HepG2 (cell line): Measurements from ENCODE around the gene PDGFA. TPM values are rescaled to one million over a fixed set of nuclear protein-coding genes. Genes with fewer than 3 reads are reported as not detected.

ENCODE experiments used
- AGO2 ChIP-seq: fragments of 200-400 bp; formaldehyde crosslinking; optimal IDR thresholded peaks from 2 replicates; pipeline ENCODE3; 2017; ENCODE audit warnings: mild to moderate bottlenecking, low read depth, low read length, moderate library complexity
- AHR ChIP-seq: IDR thresholded peaks from 2 replicates; pipeline ENCODE4 v1.6.1; 2018; ENCODE audit warnings: missing genetic modification reagents, missing compliant biosample characterization
- ARNTL ChIP-seq: sonication (generic); formaldehyde crosslinking; IDR thresholded peaks from 2 replicates; pipeline ENCODE4 v1.4.0; 2020; ENCODE audit warnings: mild to moderate bottlenecking, missing genetic modification reagents
- ELF1 ChIP-seq: sonication (generic); formaldehyde crosslinking; IDR thresholded peaks from 2 replicates; pipeline ENCODE4 v1.4.0; 2020; ENCODE audit warnings: missing genetic modification reagents
- JUND ChIP-seq: sonication (generic); formaldehyde crosslinking; IDR thresholded peaks from 2 replicates; pipeline ENCODE4 v1.8.0; 2022; ENCODE audit warnings: mild to moderate bottlenecking, missing genetic modification reagents
- KDM1A ChIP-seq: IDR thresholded peaks from 2 replicates; pipeline ENCODE4 v1.6.1; 2016; ENCODE audit warnings: missing compliant biosample characterization
- NFYC ChIP-seq: IDR thresholded peaks from 2 replicates; pipeline ENCODE4 v1.6.1; 2016; ENCODE audit warnings: missing genetic modification reagents, missing compliant biosample characterization
- NKX3-1 ChIP-seq: sonication (generic); formaldehyde crosslinking; IDR thresholded peaks from 2 replicates; pipeline ENCODE4 v1.5.0; 2020; ENCODE audit warnings: missing genetic modification reagents
- PHF8 ChIP-seq: sonication (generic); formaldehyde crosslinking; IDR thresholded peaks from 2 replicates; pipeline ENCODE4 v1.5.0; 2020; ENCODE audit warnings: missing genetic modification reagents
- PLRG1 ChIP-seq: fragments of 450-650 bp; conservative IDR thresholded peaks from 2 replicates; pipeline ENCODE4 v1.6.1; 2016
- ZC3H13 ChIP-seq: sonication (generic); formaldehyde crosslinking; IDR thresholded peaks from 2 replicates; pipeline ENCODE4 v1.8.1; 2023; ENCODE audit warnings: mild to moderate bottlenecking, missing genetic modification reagents, moderate library complexity
- ZFAT ChIP-seq: sonication (generic); formaldehyde crosslinking; conservative IDR thresholded peaks from 2 replicates; pipeline ENCODE4 v1.8.1; 2023; ENCODE audit warnings: missing genetic modification reagents, inconsistent platforms
- ZFP36L2 ChIP-seq: sonication (generic); formaldehyde crosslinking; IDR thresholded peaks from 2 replicates; pipeline ENCODE4 v1.4.0; 2020; ENCODE audit warnings: missing genetic modification reagents
- ZNF558 ChIP-seq: sonication (generic); formaldehyde crosslinking; IDR thresholded peaks from 2 replicates; pipeline ENCODE4 v1.9.0; 2022; ENCODE audit warnings: mild to moderate bottlenecking, missing genetic modification reagents, borderline replicate concordance
- ZNF567 ChIP-seq: sonication (generic); formaldehyde crosslinking; IDR thresholded peaks from 2 replicates; pipeline ENCODE4 v1.8.1; 2023; ENCODE audit warnings: mild to moderate bottlenecking, missing genetic modification reagents, borderline replicate concordance
- ZNF703 ChIP-seq: sonication (generic); formaldehyde crosslinking; IDR thresholded peaks from 2 replicates; pipeline ENCODE4 v1.5.1; 2020; ENCODE audit warnings: missing genetic modification reagents, mild to moderate bottlenecking, moderate library complexity, borderline replicate concordance
- ZSCAN31 ChIP-seq: sonication (generic); formaldehyde crosslinking; IDR thresholded peaks from 2 replicates; pipeline ENCODE4 v1.5.0; 2020; ENCODE audit warnings: low read depth, mild to moderate bottlenecking, missing genetic modification reagents
- polyA plus RNA-seq, 8 experiments: library from polyadenylated mRNA; depleted of rRNA in 3 of 8; stranded (reverse) in 7 of 8; unstranded in 1 of 8; fragments of >200 nt; fragmentation: Illumina TruSeq in 4 of 8; extraction: Trizol in 4 of 8; gene quantifications; 2 replicates each; pipeline versions ENCODE4 v1.2.1 to v1.2.3, GENCODE V29; 2011 to 2016; ENCODE audit warnings: low read depth in 4 of 8, missing spikeins in 1 of 8, mixed read lengths in 1 of 8; ENCODE audit not compliant: insufficient read depth in 1 of 8
- total RNA-seq, 5 experiments: library from RNA; depleted of rRNA; stranded (reverse); fragments of >200 nt; fragmentation: Illumina TruSeq; extraction: Trizol; gene quantifications; 2 replicates each; pipeline ENCODE4 v1.2.3, GENCODE V29; 2016; ENCODE audit warnings: low read depth in 1 of 5
- TF ChIP-seq, protein P1 (sequence below): sonication (generic); formaldehyde crosslinking; IDR thresholded peaks from 2 replicates; pipeline ENCODE4 v1.5.0; 2020; ENCODE audit warnings: missing genetic modification reagents
- TF ChIP-seq, protein P2 (sequence below): sonication (generic); formaldehyde crosslinking; IDR thresholded peaks from 2 replicates; pipeline ENCODE4 v1.4.0; 2020; ENCODE audit warnings: missing genetic modification reagents, mild to moderate bottlenecking, borderline replicate concordance
- TF ChIP-seq, protein P3 (sequence below): sonication (generic); formaldehyde crosslinking; conservative IDR thresholded peaks from 2 replicates; pipeline ENCODE4 v1.4.0; 2020; ENCODE audit warnings: missing genetic modification reagents
- TF ChIP-seq, protein P4 (sequence below): sonication (generic); formaldehyde crosslinking; IDR thresholded peaks from 2 replicates; pipeline ENCODE4 v1.4.0; 2020; ENCODE audit warnings: missing genetic modification reagents, borderline replicate concordance
- TF ChIP-seq, protein P5 (sequence below): sonication (generic); formaldehyde crosslinking; IDR thresholded peaks from 2 replicates; pipeline ENCODE4 v1.5.1; 2020; ENCODE audit warnings: mild to moderate bottlenecking, missing genetic modification reagents, moderate library complexity

The PDGFA gene
- total and polyA plus RNA-seq, 2 of the 13 experiments (the other 11 are each of a cell fraction or from before 2014, with no cell fraction given): 1.5 to 3.4 TPM

DNA sequence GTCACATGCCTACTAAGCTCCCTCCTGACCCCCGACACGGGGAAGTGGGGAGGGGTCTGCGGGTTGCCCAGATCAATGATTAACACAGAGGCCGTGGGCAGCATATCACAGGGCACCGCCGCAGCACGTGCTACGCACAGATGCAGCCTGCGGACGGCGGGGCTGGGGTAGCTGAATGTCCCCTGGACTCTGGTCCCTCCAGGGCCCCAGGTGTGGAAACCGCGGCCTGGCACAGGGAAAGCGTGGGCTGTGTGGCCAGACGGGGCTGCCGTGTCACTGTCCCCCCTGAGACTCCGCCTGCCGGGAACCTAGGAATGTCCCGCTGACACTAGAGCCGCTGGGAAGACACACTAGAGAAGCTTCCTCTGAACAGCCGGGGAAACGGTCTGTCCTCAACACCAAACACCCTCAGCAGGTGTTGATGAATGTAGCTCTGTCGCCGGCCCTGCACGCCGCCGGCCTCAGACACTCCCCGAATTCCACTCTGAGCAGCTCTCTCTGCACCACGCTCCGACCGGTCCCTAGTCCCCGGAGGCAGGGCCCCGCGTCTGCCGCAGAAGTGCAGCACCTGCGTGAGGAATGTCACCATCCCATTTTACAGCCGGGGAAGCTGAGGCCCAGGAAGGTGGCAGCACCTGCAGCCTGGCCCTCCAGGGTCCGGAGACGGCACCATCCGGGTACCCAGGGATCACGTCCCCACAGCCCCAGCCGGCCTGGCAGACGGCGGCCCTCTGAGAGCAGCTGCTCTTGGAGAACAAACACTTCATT, 33.4 kb upstream of the PDGFA start (continued):
- TF ChIP-seq KDM1A (CRISPR knock-in tag) (peak; percentile 92), ELF1 (CRISPR knock-in tag) (peak; percentile 11; the same call in 1 of the 2 replicates), AGO2 (peak; percentile 70), AHR (CRISPR knock-in tag) (no peak), ARNTL (CRISPR knock-in tag) (peak; percentile 94), NKX3-1 (CRISPR knock-in tag) (0 out of 2 replicates have a peak, but pooled peaks have one; percentile 12), PHF8 (CRISPR knock-in tag) (peak; percentile 29; the same call in 1 of the 2 replicates), ZNF703 (peak; percentile 38; the same call in 1 of the 2 replicates), ZFP36L2 (no peak), ZNF567 (CRISPR knock-in tag) (0 out of 2 replicates have a peak, but pooled peaks have one; percentile 25), JUND (0 out of 2 replicates have a peak, but pooled peaks have one; percentile 18), ZNF558 (no peak), ZFAT (CRISPR knock-in tag) (no peak), PLRG1 (no peak), ZSCAN31 (CRISPR knock-in tag) (peak; percentile 70; the same call in 1 of the 2 replicates), ZC3H13 (no peak), NFYC (CRISPR knock-in tag) (no peak)
- TF ChIP-seq, protein P1, sequence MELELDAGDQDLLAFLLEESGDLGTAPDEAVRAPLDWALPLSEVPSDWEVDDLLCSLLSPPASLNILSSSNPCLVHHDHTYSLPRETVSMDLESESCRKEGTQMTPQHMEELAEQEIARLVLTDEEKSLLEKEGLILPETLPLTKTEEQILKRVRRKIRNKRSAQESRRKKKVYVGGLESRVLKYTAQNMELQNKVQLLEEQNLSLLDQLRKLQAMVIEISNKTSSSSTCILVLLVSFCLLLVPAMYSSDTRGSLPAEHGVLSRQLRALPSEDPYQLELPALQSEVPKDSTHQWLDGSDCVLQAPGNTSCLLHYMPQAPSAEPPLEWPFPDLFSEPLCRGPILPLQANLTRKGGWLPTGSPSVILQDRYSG (CRISPR knock-in tag): no peak
- TF ChIP-seq, protein P2, sequence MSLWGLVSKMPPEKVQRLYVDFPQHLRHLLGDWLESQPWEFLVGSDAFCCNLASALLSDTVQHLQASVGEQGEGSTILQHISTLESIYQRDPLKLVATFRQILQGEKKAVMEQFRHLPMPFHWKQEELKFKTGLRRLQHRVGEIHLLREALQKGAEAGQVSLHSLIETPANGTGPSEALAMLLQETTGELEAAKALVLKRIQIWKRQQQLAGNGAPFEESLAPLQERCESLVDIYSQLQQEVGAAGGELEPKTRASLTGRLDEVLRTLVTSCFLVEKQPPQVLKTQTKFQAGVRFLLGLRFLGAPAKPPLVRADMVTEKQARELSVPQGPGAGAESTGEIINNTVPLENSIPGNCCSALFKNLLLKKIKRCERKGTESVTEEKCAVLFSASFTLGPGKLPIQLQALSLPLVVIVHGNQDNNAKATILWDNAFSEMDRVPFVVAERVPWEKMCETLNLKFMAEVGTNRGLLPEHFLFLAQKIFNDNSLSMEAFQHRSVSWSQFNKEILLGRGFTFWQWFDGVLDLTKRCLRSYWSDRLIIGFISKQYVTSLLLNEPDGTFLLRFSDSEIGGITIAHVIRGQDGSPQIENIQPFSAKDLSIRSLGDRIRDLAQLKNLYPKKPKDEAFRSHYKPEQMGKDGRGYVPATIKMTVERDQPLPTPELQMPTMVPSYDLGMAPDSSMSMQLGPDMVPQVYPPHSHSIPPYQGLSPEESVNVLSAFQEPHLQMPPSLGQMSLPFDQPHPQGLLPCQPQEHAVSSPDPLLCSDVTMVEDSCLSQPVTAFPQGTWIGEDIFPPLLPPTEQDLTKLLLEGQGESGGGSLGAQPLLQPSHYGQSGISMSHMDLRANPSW (CRISPR knock-in tag): peak; percentile 12; the same call in 1 of the 2 replicates
- TF ChIP-seq, protein P3, sequence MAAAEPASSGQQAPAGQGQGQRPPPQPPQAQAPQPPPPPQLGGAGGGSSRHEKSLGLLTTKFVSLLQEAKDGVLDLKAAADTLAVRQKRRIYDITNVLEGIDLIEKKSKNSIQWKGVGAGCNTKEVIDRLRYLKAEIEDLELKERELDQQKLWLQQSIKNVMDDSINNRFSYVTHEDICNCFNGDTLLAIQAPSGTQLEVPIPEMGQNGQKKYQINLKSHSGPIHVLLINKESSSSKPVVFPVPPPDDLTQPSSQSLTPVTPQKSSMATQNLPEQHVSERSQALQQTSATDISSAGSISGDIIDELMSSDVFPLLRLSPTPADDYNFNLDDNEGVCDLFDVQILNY (CRISPR knock-in tag): no peak
- TF ChIP-seq, protein P4, sequence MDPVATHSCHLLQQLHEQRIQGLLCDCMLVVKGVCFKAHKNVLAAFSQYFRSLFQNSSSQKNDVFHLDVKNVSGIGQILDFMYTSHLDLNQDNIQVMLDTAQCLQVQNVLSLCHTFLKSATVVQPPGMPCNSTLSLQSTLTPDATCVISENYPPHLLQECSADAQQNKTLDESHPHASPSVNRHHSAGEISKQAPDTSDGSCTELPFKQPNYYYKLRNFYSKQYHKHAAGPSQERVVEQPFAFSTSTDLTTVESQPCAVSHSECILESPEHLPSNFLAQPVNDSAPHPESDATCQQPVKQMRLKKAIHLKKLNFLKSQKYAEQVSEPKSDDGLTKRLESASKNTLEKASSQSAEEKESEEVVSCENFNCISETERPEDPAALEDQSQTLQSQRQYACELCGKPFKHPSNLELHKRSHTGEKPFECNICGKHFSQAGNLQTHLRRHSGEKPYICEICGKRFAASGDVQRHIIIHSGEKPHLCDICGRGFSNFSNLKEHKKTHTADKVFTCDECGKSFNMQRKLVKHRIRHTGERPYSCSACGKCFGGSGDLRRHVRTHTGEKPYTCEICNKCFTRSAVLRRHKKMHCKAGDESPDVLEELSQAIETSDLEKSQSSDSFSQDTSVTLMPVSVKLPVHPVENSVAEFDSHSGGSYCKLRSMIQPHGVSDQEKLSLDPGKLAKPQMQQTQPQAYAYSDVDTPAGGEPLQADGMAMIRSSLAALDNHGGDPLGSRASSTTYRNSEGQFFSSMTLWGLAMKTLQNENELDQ: no peak
- TF ChIP-seq, protein P5, sequence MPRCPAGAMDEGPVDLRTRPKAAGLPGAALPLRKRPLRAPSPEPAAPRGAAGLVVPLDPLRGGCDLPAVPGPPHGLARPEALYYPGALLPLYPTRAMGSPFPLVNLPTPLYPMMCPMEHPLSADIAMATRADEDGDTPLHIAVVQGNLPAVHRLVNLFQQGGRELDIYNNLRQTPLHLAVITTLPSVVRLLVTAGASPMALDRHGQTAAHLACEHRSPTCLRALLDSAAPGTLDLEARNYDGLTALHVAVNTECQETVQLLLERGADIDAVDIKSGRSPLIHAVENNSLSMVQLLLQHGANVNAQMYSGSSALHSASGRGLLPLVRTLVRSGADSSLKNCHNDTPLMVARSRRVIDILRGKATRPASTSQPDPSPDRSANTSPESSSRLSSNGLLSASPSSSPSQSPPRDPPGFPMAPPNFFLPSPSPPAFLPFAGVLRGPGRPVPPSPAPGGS (CRISPR knock-in tag): no peak
